B cell (primary cell): ENCODE data around the gene ZNF385D. TPM values are rescaled to one million over a fixed set of nuclear protein-coding genes. Genes with fewer than 3 reads are reported as not detected.

ENCODE experiments used
- ATAC-seq: fragments of 200-7000 bp; cut with Tn5 transposase; one replicate; pipeline ENCODE4 v1.10.0; 2021; ENCODE audit warnings: low read depth, mild to moderate bottlenecking, moderate number of reproducible peaks, moderate library complexity
- CTCF ChIA-PET: fragments of 350-600 bp; sonication (Branson Sonifier 250); formaldehyde crosslinking; loops from one replicate; lab custom pipeline; 2021; ENCODE audit warnings: antibody characterized with exemption, inconsistent platforms; lab: Charles Lee
- POLR2A ChIA-PET: fragments of 350-600 bp; sonication (Branson Sonifier 250); formaldehyde crosslinking; loops from one replicate; lab custom pipeline; 2021; ENCODE audit warnings: antibody characterized with exemption; lab: Charles Lee
- DNase-seq: peaks from one replicate; pipeline ENCODE4 v3.0.0; 2013
- H2AFZ ChIP-seq: 2 replicates; pipeline ENCODE4 v1.6.1; 2012; ENCODE audit warnings: mild to moderate bottlenecking, low read depth, low read length; ENCODE audit not compliant: insufficient read depth, poor library complexity, severe bottlenecking
- H3K27ac ChIP-seq, 2 donors: 1 replicate in 1 of 2; 2 replicates in 1 of 2; pipeline ENCODE4 v1.5.1; 2012 to 2013; ENCODE audit warnings: low read length in 2 of 2, mild to moderate bottlenecking in 2 of 2, moderate library complexity in 1 of 2
- H3K27me3 ChIP-seq, 4 experiments: fragments of 200-600 bp in 1 of 4; sonication (generic) in 1 of 4; replicated peaks in 1 of 4; 1 replicate in 2 of 4; 2 replicates in 2 of 4; pipeline versions ENCODE4 v1.6.1 to v1.7.0; 2013 to 2016; ENCODE audit warnings: low read length in 3 of 4, mild to moderate bottlenecking in 2 of 4, mixed read lengths in 1 of 4, moderate library complexity in 1 of 4; ENCODE audit not compliant: insufficient read depth in 4 of 4, control insufficient read depth in 3 of 4; ENCODE audit errors: control extremely low read depth in 1 of 4
- H3K36me3 ChIP-seq, 2 experiments: replicated peaks in 1 of 2; 1 replicate in 1 of 2; 2 replicates in 1 of 2; pipeline versions ENCODE4 v1.6.1 to v1.7.1; 2013; ENCODE audit warnings: low read length in 1 of 2; ENCODE audit not compliant: insufficient read depth in 2 of 2, control insufficient read depth in 1 of 2; ENCODE audit errors: control extremely low read depth in 1 of 2, extremely low read depth in 1 of 2
- H3K4me1 ChIP-seq, 2 donors: fragments of 200-600 bp in 1 of 2; sonication (generic) in 1 of 2; 1 replicate in 1 of 2; 2 replicates in 1 of 2; pipeline versions ENCODE4 v1.5.1 to v1.6.1; 2013 to 2017; ENCODE audit warnings: low read length in 2 of 2; ENCODE audit not compliant: control insufficient read depth in 2 of 2, insufficient read depth in 2 of 2
- H3K4me2 ChIP-seq: replicated peaks from 2 replicates; pipeline ENCODE3; 2012; ENCODE audit warnings: mild to moderate bottlenecking, low read depth, low read length; ENCODE audit not compliant: poor library complexity, severe bottlenecking
- H3K4me3 ChIP-seq, 5 experiments: fragments of 200-600 bp in 1 of 5; sonication (generic) in 1 of 5; 1 replicate in 3 of 5; 2 replicates in 2 of 5; pipeline versions ENCODE4 v1.5.1 to v1.7.0; 2011 to 2016; ENCODE audit warnings: low read length in 4 of 5, mild to moderate bottlenecking in 4 of 5, low read depth in 2 of 5, control low read depth in 1 of 5, moderate library complexity in 1 of 5; ENCODE audit not compliant: insufficient read depth in 1 of 5; ENCODE audit errors: control extremely low read depth in 1 of 5, extremely low read depth in 1 of 5
- H3K79me2 ChIP-seq: fragments of 200-600 bp; sonication (generic); one replicate; pipeline ENCODE4 v1.6.0; 2016; ENCODE audit warnings: low read length; ENCODE audit not compliant: control insufficient read depth, insufficient read depth
- H3K9ac ChIP-seq: fragments of 200-600 bp; sonication (generic); 2 replicates; pipeline ENCODE4 v1.6.1; 2017; ENCODE audit warnings: mild to moderate bottlenecking, low read length, moderate library complexity
- H3K9me3 ChIP-seq, 3 donors: one replicate each; pipeline versions ENCODE4 v1.6.1 to v1.7.1; 2013; ENCODE audit warnings: low read length in 2 of 3; ENCODE audit not compliant: control insufficient read depth in 2 of 3, insufficient read depth in 1 of 3; ENCODE audit errors: control extremely low read depth in 1 of 3
- H4K20me1 ChIP-seq: 2 replicates; pipeline ENCODE4 v1.6.0; 2012; ENCODE audit warnings: mild to moderate bottlenecking, low read length; ENCODE audit not compliant: insufficient read depth, control insufficient read depth, poor library complexity, severe bottlenecking
- H3K27ac Mint-ChIP-seq: one replicate; pipeline ENCODE4 v1.8.0; 2021; ENCODE audit warnings: mixed read lengths
- H3K27me3 Mint-ChIP-seq: one replicate; pipeline ENCODE4 v1.8.0; 2021; ENCODE audit warnings: mixed read lengths
- H3K4me1 Mint-ChIP-seq: one replicate; pipeline ENCODE4 v1.8.0; 2021; ENCODE audit warnings: mixed read lengths
- H3K4me3 Mint-ChIP-seq: one replicate; pipeline ENCODE4 v1.8.0; 2021; ENCODE audit warnings: mixed read lengths
- H3K9me3 Mint-ChIP-seq: one replicate; pipeline ENCODE4 v1.8.0; 2022; ENCODE audit warnings: mixed read lengths; ENCODE audit not compliant: insufficient read depth
- CTCF ChIP-seq: fragments of 200-600 bp; IDR thresholded peaks from one replicate; pipeline ENCODE4 v1.8.0; 2022; ENCODE audit warnings: antibody characterized with exemption, mild to moderate bottlenecking
- EZH2 ChIP-seq: IDR thresholded peaks from 2 replicates; pipeline ENCODE4 v1.6.1; 2012; ENCODE audit warnings: borderline replicate concordance, low read depth, mild to moderate bottlenecking, moderate library complexity, low read length; ENCODE audit not compliant: insufficient read depth, poor library complexity, severe bottlenecking
- WGBS: methylation state at CpG from one replicate; pipeline ENCODE4 v1.1.5; 2013; ENCODE audit warnings: missing lambda C conversion rate; ENCODE audit not compliant: insufficient coverage; 5-methylcytosine and 5-hydroxymethylcytosine counted together
- intact Hi-C: fragments of 100-400 bp; cut with micrococcal nuclease; formaldehyde crosslinking; loops from one replicate; pipeline ENCODE4 v1.10.0; 2022
- polyA plus RNA-seq: library from polyadenylated mRNA; depleted of rRNA; stranded (reverse); fragments of >200 nt; gene quantifications from 2 replicates; pipeline ENCODE4 v1.2.3, GENCODE V29; 2012
- total RNA-seq, 2 donors: library from RNA; stranded (reverse); fragments of 120-200 nt in 1 of 2; gene quantifications; 1 replicate in 1 of 2; 2 replicates in 1 of 2; pipeline versions ENCODE4 v1.2.3 to v1.2.4, GENCODE V29; 2013 to 2022

Gene ZNF385D
- total and polyA plus RNA-seq, 2 donors (not counting 1 experiment from before 2014, with no cell fraction given) = not detected

GRCh38 chr3:21750080-21750696 lies 822 bp downstream of the ZNF385D start:
- H3K9me3 ChIP-seq = no peaks in the 10 kb centered on the region
- POLR2A ChIA-PET = no interaction called here
- H3K27me3 Mint-ChIP-seq = peaks cover 9% of the 10 kb centered on the region
- no peak overlapping the region for H3K27ac Mint-ChIP-seq
- H3K4me2 ChIP-seq = no peak overlapping the region
- intact Hi-C loops = no loop called here
- H3K27me3 ChIP-seq = peaks cover 0 to 12% (median 0%) of the 10 kb centered on the region in 4 experiments
- no peak for TF ChIP-seq CTCF
- no peak for TF ChIP-seq EZH2
- no peaks in the 10 kb centered on the region for H3K4me1 Mint-ChIP-seq
- H3K4me1 ChIP-seq = no peaks in the 10 kb centered on the region
- H2AFZ ChIP-seq = no peak overlapping the region
- no peak overlapping the region for H3K4me3 Mint-ChIP-seq
- H3K27ac ChIP-seq = no peak overlapping the region
- H3K36me3 ChIP-seq = no peaks in the 10 kb centered on the region
- WGBS = 95% methylated on average over 6 of the region's 8 CpGs
- H3K9ac ChIP-seq = no peak overlapping the region
- no peak overlapping the region for H3K4me3 ChIP-seq
- H3K79me2 ChIP-seq = no peaks in the 10 kb centered on the region
- no peaks in the 10 kb centered on the region for H4K20me1 ChIP-seq
- DNase-seq (no peak), ATAC-seq (no peak)
- CTCF ChIA-PET = no interaction called here
- H3K9me3 Mint-ChIP-seq = no peaks in the 10 kb centered on the region

- H3K4me3 ChIP-seq = no peak overlapping the region
- H3K4me1 ChIP-seq = no peaks in the 10 kb centered on the region
- Mint-ChIP-seq H3K9me3 (peaks cover under 1% of the 10 kb centered on the region), H3K4me3 (no peak overlapping the region), H3K4me1 (no peaks in the 10 kb centered on the region), H3K27me3 (peaks cover 9% of the 10 kb centered on the region), H3K27ac (no peak overlapping the region)
- H3K36me3 ChIP-seq = no peaks in the 10 kb centered on the region
- H2AFZ ChIP-seq = no peak overlapping the region
- intact Hi-C loops = no loop called here
- no peak overlapping the region for H3K4me2 ChIP-seq
- ATAC-seq (no peak), DNase-seq (no peak)
- H3K79me2 ChIP-seq = no peaks in the 10 kb centered on the region
- H3K27ac ChIP-seq = no peak overlapping the region
- ChIA-PET CTCF (no interaction called here), POLR2A (no interaction called here)
- H4K20me1 ChIP-seq = no peaks in the 10 kb centered on the region
- H3K9me3 ChIP-seq = peaks cover 0 to 3% (median 0%) of the 10 kb centered on the region in 3 donors
- no peak for TF ChIP-seq CTCF
- 80% methylated on average over 2 of the region's 5 CpGs for WGBS
- H3K9ac ChIP-seq = no peak overlapping the region
- H3K27me3 ChIP-seq = peaks cover 0 to 12% (median 0%) of the 10 kb centered on the region in 4 experiments
Observed at GRCh38 chr3:21747966-21748555, 2.9 kb downstream of the ZNF385D start.
